Measurements from ENCODE around the gene FKBP10.

FKBP10 gene

GRCh38 chr17:41784207-41784744, 28.5 kb upstream of the FKBP10 start:
- DNase-seq: no peak

- no peak for DNase-seq
These were observed 27.5 kb upstream of the FKBP10 start for GRCh38 chr17:41785091-41785858.

GRCh38 chr17:41785859-41786226, 27.0 kb upstream of the FKBP10 start:
- DNase-seq: no peak

GRCh38 chr17:41786227-41787020, 26.4 kb upstream of the FKBP10 start, which contains the start of gene JUP:
JUP (minus strand) TSS chr17:41786711; CDS start chr17:41771854, 14,857 bp downstream.
- peak; percentile 90 for DNase-seq

GRCh38 chr17:41787021-41787418, 25.8 kb upstream of the FKBP10 start:
- DNase-seq: no peak

- no peak for DNase-seq
These were observed 19.7 kb upstream of the FKBP10 start for GRCh38 chr17:41792845-41793783.

GRCh38 chr17:41793784-41794539, 18.8 kb upstream of the FKBP10 start:
- no peak for DNase-seq

GRCh38 chr17:41794540-41794975, 18.2 kb upstream of the FKBP10 start:
- DNase-seq: no peak

- no peak for DNase-seq
These were observed 16.5 kb upstream of the FKBP10 start for GRCh38 chr17:41796121-41796895.

GRCh38 chr17:41797377-41797776, 15.4 kb upstream of the FKBP10 start:
- no peak for DNase-seq

GRCh38 chr17:41799366-41799765, 13.4 kb upstream of the FKBP10 start:
- DNase-seq: no peak

- DNase-seq: no peak
These were observed 12.0 kb upstream of the FKBP10 start for GRCh38 chr17:41800601-41801373.

GRCh38 chr17:41801374-41802271, 11.2 kb upstream of the FKBP10 start:
- peak; percentile 75 for DNase-seq

- DNase-seq: no peak
These were observed 9.5 kb upstream of the FKBP10 start for GRCh38 chr17:41803049-41804020.

GRCh38 chr17:41806685-41807445, 5.9 kb upstream of the FKBP10 start:
- DNase-seq: no peak

- DNase-seq: no peak
These were observed 1.9 kb upstream of the FKBP10 start for GRCh38 chr17:41810659-41811548.

Measured in activated naive CD4-positive, alpha-beta T cell treated with Interleukin-2 at 50 U/mL for 16 hours (primary cell).